Measurements from ENCODE around the gene CDC42BPB. TPM values are rescaled to one million over a fixed set of nuclear protein-coding genes. Genes with fewer than 3 reads are reported as not detected.

CDC42BPB gene
- total RNA-seq, 1 donor from 2014 or later, result 55.0 TPM

DNA sequence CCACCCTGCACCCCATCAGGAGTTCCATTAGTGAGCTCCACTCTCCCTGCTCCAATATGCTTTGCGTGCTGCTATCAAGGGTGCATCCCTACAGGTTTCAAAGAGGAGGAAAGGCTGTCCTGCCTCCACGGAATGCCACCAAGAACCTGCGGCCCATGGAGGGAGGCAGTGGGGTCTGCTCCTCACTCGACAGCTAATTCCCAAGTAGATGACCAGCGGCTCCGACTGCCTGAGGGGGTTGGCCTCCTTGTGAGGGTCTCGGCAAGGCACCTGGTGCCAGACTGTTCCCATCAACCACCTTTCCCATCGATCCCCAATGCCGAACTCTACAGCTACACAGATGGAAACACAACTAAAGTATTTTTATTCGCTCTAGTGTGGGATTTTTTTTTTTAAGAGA lies 98.9 kb downstream of the CDC42BPB start:
- H3K4me3 ChIP-seq (ENCODE audit: low read depth, low read length), result no peak overlapping the region
- no peaks in the 10 kb centered on the region for H3K27me3 ChIP-seq (ENCODE audit: control insufficient read depth, insufficient read depth, low read length)
- TF ChIP-seq, protein P1, sequence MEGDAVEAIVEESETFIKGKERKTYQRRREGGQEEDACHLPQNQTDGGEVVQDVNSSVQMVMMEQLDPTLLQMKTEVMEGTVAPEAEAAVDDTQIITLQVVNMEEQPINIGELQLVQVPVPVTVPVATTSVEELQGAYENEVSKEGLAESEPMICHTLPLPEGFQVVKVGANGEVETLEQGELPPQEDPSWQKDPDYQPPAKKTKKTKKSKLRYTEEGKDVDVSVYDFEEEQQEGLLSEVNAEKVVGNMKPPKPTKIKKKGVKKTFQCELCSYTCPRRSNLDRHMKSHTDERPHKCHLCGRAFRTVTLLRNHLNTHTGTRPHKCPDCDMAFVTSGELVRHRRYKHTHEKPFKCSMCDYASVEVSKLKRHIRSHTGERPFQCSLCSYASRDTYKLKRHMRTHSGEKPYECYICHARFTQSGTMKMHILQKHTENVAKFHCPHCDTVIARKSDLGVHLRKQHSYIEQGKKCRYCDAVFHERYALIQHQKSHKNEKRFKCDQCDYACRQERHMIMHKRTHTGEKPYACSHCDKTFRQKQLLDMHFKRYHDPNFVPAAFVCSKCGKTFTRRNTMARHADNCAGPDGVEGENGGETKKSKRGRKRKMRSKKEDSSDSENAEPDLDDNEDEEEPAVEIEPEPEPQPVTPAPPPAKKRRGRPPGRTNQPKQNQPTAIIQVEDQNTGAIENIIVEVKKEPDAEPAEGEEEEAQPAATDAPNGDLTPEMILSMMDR (IDR thresholded peaks at IDR 0.05; ENCODE audit: insufficient read depth, low read length, severe bottlenecking), result no peak
- FAIRE-seq (no peak), DNase-seq (ENCODE audit: low read depth) (no peak)
- H3K36me3 ChIP-seq (ENCODE audit: control insufficient read depth, insufficient read depth, low read length), result peaks cover 32% of the 10 kb centered on the region

DNA sequence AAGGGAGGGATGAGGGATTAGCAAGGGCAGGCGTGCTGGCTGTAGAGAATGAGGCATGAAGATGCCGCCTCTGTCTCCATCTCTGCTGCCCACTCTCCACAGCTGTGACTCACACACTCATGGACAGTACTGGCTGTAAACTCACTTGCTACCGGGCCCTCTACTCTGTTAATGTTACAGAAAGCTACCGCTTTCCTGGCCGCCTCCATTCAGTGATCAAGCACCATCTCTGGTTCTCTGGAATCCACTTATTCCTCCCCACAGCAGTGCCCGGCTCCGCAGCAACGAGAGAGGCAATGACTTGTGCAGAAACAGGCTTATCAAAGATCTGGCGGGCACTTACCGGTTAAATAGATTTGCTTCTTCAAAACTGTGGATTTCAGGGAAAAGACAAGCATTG lies 100.1 kb downstream of the CDC42BPB start:
- H3K36me3 ChIP-seq (ENCODE audit: control insufficient read depth, insufficient read depth, low read length), result peaks cover 41% of the 10 kb centered on the region
- FAIRE-seq, result no peak

DNA sequence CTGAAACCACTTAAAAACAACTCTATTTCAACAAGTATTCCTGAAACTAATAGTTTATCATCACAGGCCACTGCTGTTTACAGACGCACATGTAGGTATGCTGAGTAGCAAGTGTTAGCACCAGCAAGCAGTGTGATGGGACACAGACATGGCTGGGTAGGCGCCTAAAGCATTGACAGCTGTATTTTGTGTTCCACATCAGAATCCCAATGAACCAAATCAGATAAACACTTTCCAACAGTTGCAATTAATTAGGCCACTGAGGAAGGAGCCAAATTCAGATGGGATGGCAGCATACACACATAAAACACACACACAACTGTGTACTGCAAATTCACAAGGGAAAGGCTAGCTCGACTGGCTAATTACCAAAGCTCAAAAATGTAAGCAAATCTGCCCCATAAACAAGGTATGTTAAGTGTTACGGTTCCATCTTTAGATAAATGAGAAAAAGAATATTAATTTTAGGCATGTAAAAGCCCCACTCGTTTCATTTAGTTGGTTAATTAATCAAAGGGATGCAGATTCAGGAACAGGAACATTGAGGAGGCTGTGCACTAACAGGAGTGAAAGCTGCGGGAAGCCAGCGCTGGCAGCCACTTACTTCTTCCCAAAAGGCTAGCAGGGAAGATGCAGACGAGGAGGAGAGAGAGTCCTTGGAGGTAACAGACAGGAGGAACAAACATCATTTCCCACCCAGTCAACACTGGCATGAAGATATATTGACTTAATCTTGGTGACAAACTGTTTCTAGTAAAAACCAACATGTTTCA lies 101.5 kb downstream of the CDC42BPB start:
- H3K27me3 ChIP-seq (ENCODE audit: control insufficient read depth, insufficient read depth, low read length), result no peaks in the 10 kb centered on the region
- TF ChIP-seq, protein P1 (IDR thresholded peaks at IDR 0.05; ENCODE audit: insufficient read depth, low read length, severe bottlenecking), result no peak
- no peak for FAIRE-seq
- no peak overlapping the region for H3K4me3 ChIP-seq (ENCODE audit: low read depth, low read length)
- peaks cover 43% of the 10 kb centered on the region for H3K36me3 ChIP-seq (ENCODE audit: control insufficient read depth, insufficient read depth, low read length)
- no peak for DNase-seq (ENCODE audit: low read depth)

More for the DNA sequence above, 100.1 kb downstream of the CDC42BPB start:
- DNase-seq (ENCODE audit: low read depth), result no peak
- Histone ChIP-seq H3K4me3 (ENCODE audit: low read depth, low read length) (no peak overlapping the region), H3K27me3 (ENCODE audit: control insufficient read depth, insufficient read depth, low read length) (no peaks in the 10 kb centered on the region)
- TF ChIP-seq, protein P1 (IDR thresholded peaks at IDR 0.05; ENCODE audit: insufficient read depth, low read length, severe bottlenecking), result no peak

GRCh38 chr14:102954081-102954789 lies 103.1 kb downstream of the CDC42BPB start:
- FAIRE-seq (no peak), DNase-seq (ENCODE audit: low read depth) (no peak)
- TF ChIP-seq, protein P1 (IDR thresholded peaks at IDR 0.05; ENCODE audit: insufficient read depth, low read length, severe bottlenecking), result no peak
- peaks cover 50% of the 10 kb centered on the region for H3K36me3 ChIP-seq (ENCODE audit: control insufficient read depth, insufficient read depth, low read length)
- H3K27me3 ChIP-seq (ENCODE audit: control insufficient read depth, insufficient read depth, low read length), result no peaks in the 10 kb centered on the region
- H3K4me3 ChIP-seq (ENCODE audit: low read depth, low read length), result no peak overlapping the region

DNA sequence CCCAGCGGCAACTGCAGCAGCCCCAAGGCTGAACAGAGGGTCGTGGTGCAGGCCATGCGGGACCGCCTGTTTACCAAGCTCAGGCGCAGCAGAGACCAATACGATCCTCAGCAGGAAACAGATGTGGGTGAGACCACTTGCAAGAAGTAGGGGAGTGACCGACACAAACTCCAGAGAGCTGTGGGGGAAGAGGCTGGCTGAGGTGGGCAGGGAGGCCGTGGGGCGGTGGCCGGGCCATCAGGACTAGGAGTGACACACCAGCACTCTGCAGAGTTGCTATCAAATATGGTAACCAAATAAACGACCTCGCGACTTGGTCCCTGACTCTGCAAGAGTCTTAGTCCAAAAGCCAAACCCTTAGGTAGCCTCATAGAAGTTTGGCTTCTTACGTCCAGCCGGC lies 104.2 kb downstream of the CDC42BPB start:
- FAIRE-seq, result no peak
- peaks cover 54% of the 10 kb centered on the region for H3K36me3 ChIP-seq (ENCODE audit: control insufficient read depth, insufficient read depth, low read length)

More for the DNA sequence above, 104.2 kb downstream of the CDC42BPB start:
- no peak for DNase-seq (ENCODE audit: low read depth)
- TF ChIP-seq, protein P1 (IDR thresholded peaks at IDR 0.05; ENCODE audit: insufficient read depth, low read length, severe bottlenecking), result no peak
- no peak overlapping the region for H3K4me3 ChIP-seq (ENCODE audit: low read depth, low read length)
- H3K27me3 ChIP-seq (ENCODE audit: control insufficient read depth, insufficient read depth, low read length), result no peaks in the 10 kb centered on the region

All from bronchial epithelial cell (primary cell).